ENCODE measurements around the gene WASHC1.
"Not testable (repeated sequence)": the region's sequence is repeated elsewhere in the genome, so short reads cannot be mapped to it uniquely, and the experiment has no call there.

GRCh38 chr9:44416-44815 is 15.2 kb upstream of the WASHC1 start:
- not testable (repeated sequence) for TF ChIP-seq CTCF (IDR thresholded peaks at IDR 0.05; ENCODE audit: insufficient read depth, low read length); REST (IDR thresholded peaks at IDR 0.05; ENCODE audit: insufficient replicate concordance, low read depth)

Measured in HL-60 (cell line).